HG02571 (cell line): ENCODE data around the gene FJX1.
"Not testable (repeated sequence)": the region's sequence is repeated elsewhere in the genome, so short reads cannot be mapped to it uniquely, and the experiment has no call there.

Experiments used
- ATAC-seq: cut with Tn5 transposase; IDR thresholded peaks from one replicate; pipeline ENCODE4 v1.9.1; 2021; ENCODE audit warnings: mild to moderate bottlenecking, moderate library complexity; ENCODE audit not compliant: unreplicated experiment

Gene FJX1

GRCh38 chr11:35629914-35630313, 11.7 kb downstream of the FJX1 start:
- no peak for ATAC-seq

GRCh38 chr11:35631891-35632290, 13.6 kb downstream of the FJX1 start:
- no peak for ATAC-seq

GRCh38 chr11:35632301-35632700, 14.0 kb downstream of the FJX1 start:
- ATAC-seq, result no peak

GRCh38 chr11:35633827-35634423, 15.7 kb downstream of the FJX1 start:
- no peak for ATAC-seq

- ATAC-seq, result no peak
Observed at GRCh38 chr11:35635933-35636332, 17.7 kb downstream of the FJX1 start.

GRCh38 chr11:35639591-35640179, 21.4 kb downstream of the FJX1 start:
- no peak for ATAC-seq

- no peak for ATAC-seq
Observed at GRCh38 chr11:35641171-35641897, 23.1 kb downstream of the FJX1 start.

GRCh38 chr11:35641964-35642363, 23.7 kb downstream of the FJX1 start:
- no peak for ATAC-seq

- no peak for ATAC-seq
Observed at GRCh38 chr11:35647421-35648093, 29.3 kb downstream of the FJX1 start.

GRCh38 chr11:35650006-35650405, 31.7 kb downstream of the FJX1 start:
- no peak for ATAC-seq

GRCh38 chr11:35650467-35650866, 32.2 kb downstream of the FJX1 start:
- no peak for ATAC-seq

GRCh38 chr11:35651263-35651662, 33.0 kb downstream of the FJX1 start:
- no peak for ATAC-seq

- ATAC-seq, result not testable (repeated sequence)
Observed at GRCh38 chr11:35652786-35653185, 34.5 kb downstream of the FJX1 start.

GRCh38 chr11:35654711-35655110, 36.5 kb downstream of the FJX1 start:
- ATAC-seq, result no peak

GRCh38 chr11:35655254-35655653, 37.0 kb downstream of the FJX1 start:
- no peak for ATAC-seq

GRCh38 chr11:35655856-35656255, 37.6 kb downstream of the FJX1 start:
- no peak for ATAC-seq

GRCh38 chr11:35658020-35658948, 40.0 kb downstream of the FJX1 start:
- no peak for ATAC-seq

- ATAC-seq, result no peak
Observed at GRCh38 chr11:35661534-35661933, 43.3 kb downstream of the FJX1 start.

GRCh38 chr11:35662061-35662648, 43.9 kb downstream of the FJX1 start:
- peak; percentile 34 for ATAC-seq

- peak; percentile 95 for ATAC-seq
Observed at GRCh38 chr11:35662649-35663407, 44.6 kb downstream of the FJX1 start, which contains the start of gene TRIM44. Gene TRIM44 (plus strand): TSS chr11:35662775. CDS start chr11:35663112, 337 bp downstream.
